HT-29 (cell line): ENCODE results near the gene PCSK2. TPM values are rescaled to one million over a fixed set of nuclear protein-coding genes. Genes with fewer than 3 reads are reported as not detected.

Source experiments
- DNase-seq: peaks from one replicate; pipeline ENCODE4 v3.0.0-alpha.2; 2015; ENCODE audit warnings: low spot score
- small RNA-seq: library from RNA; depleted of rRNA; stranded (forward); fragments of <200 nt; gene quantifications from one replicate; pipeline ENCODE3, GENCODE V24; 2014
- total RNA-seq: library from RNA; depleted of rRNA; stranded (reverse); fragments of >200 nt; shearing (Covaris generic); gene quantifications from 2 replicates; pipeline ENCODE4 v1.2.3, GENCODE V29; 2014

PCSK2 gene
- total RNA-seq, 1 experiment from 2014 or later, result not detected

- no peak for DNase-seq
Observed at GRCh38 chr20:17531665-17532025, 304.8 kb downstream of the PCSK2 start.

GRCh38 chr20:17533396-17533795, 306.6 kb downstream of the PCSK2 start:
- peak; percentile 27 for DNase-seq

GRCh38 chr20:17534077-17534476, 307.2 kb downstream of the PCSK2 start:
- DNase-seq, result no peak

Small RNA genes within 50 kb of the gene (small RNA-seq; reads per million reads assigned to genes)
- gene AL359511.1 (not detected), gene RNU1-131P (not detected), gene RNU6-27P (not detected)
